ENCODE data around the gene OPCML. TPM values are rescaled to one million over a fixed set of nuclear protein-coding genes. Genes with fewer than 3 reads are reported as not detected.

The OPCML gene
- total RNA-seq, 1 experiment from 2014 or later: not detected

- H3K36me3 ChIP-seq (ENCODE audit: control insufficient read depth, insufficient read depth, low read length): no peaks in the 10 kb centered on the region
- TF ChIP-seq TCF7L2 (IDR thresholded peaks at IDR 0.05; ENCODE audit: low read depth, low read length): no peak
- TF ChIP-seq REST (IDR thresholded peaks at IDR 0.05; ENCODE audit: insufficient read depth in 1 of 2, low read depth in 2 of 2, low read length in 1 of 2): no peak
- no peak for TF ChIP-seq SIN3A (IDR thresholded peaks at IDR 0.05; ENCODE audit: borderline replicate concordance, insufficient read depth, low read depth, low read length)
- TF ChIP-seq POLR2AphosphoS5 (IDR thresholded peaks at IDR 0.05; ENCODE audit: low read depth, low read length): no peak
- no peak for TF ChIP-seq CTCF (IDR thresholded peaks at IDR 0.05)
- no peaks in the 10 kb centered on the region for H3K27me3 ChIP-seq (ENCODE audit: control insufficient read depth, insufficient read depth, low read length)
- no TSS peak for BruUV-seq (replicated peaks)
- in situ Hi-C loops (cut with HindIII; ENCODE audit: low pct_unique_long_range_greater_than_20kb, low sequenced_read_pairs): no loop called here
- H3K9me3 ChIP-seq (ENCODE audit: control insufficient read depth, insufficient read depth, low read depth, low read length): peaks cover 3% of the 10 kb centered on the region; the same call in 1 of the 2 replicates
- ChIA-PET POLR2A (no interaction called here), CTCF (no interaction called here)
- no peak overlapping the region for H3K4me3 ChIP-seq (ENCODE audit: low read depth in 2 of 2, low read length in 2 of 2)
- H3K27ac ChIP-seq (ENCODE audit: low read length): no peak overlapping the region
- intact Hi-C loops (cut with micrococcal nuclease; ENCODE audit: unreplicated experiment): no loop called here
- DNase-seq (ENCODE audit: low read depth, low spot score) (no peak), ATAC-seq (no peak)
- H3K4me1 ChIP-seq (ENCODE audit: control insufficient read depth, insufficient read depth, low read length): no peaks in the 10 kb centered on the region
Measured at GRCh38 chr11:132674151-132674550, 858.1 kb downstream of the OPCML start.

GRCh38 chr11:132671851-132672370 lies 860.4 kb downstream of the OPCML start:
- ChIA-PET POLR2A (no interaction called here), CTCF (no interaction called here)
- no peaks in the 10 kb centered on the region for H3K36me3 ChIP-seq (ENCODE audit: control insufficient read depth, insufficient read depth, low read length)
- no TSS peak for BruUV-seq (replicated peaks)
- no peak for ATAC-seq
- no peaks in the 10 kb centered on the region for H3K27me3 ChIP-seq (ENCODE audit: control insufficient read depth, insufficient read depth, low read length)
- no peak for DNase-seq (ENCODE audit: low read depth, low spot score)
- intact Hi-C loops (cut with micrococcal nuclease; ENCODE audit: unreplicated experiment): no loop called here
- in situ Hi-C loops (cut with HindIII; ENCODE audit: low pct_unique_long_range_greater_than_20kb, low sequenced_read_pairs): no loop called here
- no peaks in the 10 kb centered on the region for H3K9me3 ChIP-seq (ENCODE audit: control insufficient read depth, insufficient read depth, low read depth, low read length)
- no peak overlapping the region for H3K27ac ChIP-seq (ENCODE audit: low read length)
- H3K4me3 ChIP-seq (ENCODE audit: low read depth in 2 of 2, low read length in 2 of 2): no peak overlapping the region
- H3K4me1 ChIP-seq (ENCODE audit: control insufficient read depth, insufficient read depth, low read length): no peaks in the 10 kb centered on the region
- TF ChIP-seq REST (IDR thresholded peaks at IDR 0.05; ENCODE audit: insufficient read depth in 1 of 2, low read depth in 2 of 2, low read length in 1 of 2) (no peak), SIN3A (IDR thresholded peaks at IDR 0.05; ENCODE audit: borderline replicate concordance, insufficient read depth, low read depth, low read length) (no peak), TCF7L2 (IDR thresholded peaks at IDR 0.05; ENCODE audit: low read depth, low read length) (no peak), POLR2AphosphoS5 (IDR thresholded peaks at IDR 0.05; ENCODE audit: low read depth, low read length) (no peak), CTCF (IDR thresholded peaks at IDR 0.05) (no peak)
